ENCODE data around the gene MEGF10.

The MEGF10 gene

GRCh38 chr5:127441799-127442484 lies 151.3 kb downstream of the MEGF10 start:
- DNase-seq (ENCODE audit: low spot score) = no peak

DNA sequence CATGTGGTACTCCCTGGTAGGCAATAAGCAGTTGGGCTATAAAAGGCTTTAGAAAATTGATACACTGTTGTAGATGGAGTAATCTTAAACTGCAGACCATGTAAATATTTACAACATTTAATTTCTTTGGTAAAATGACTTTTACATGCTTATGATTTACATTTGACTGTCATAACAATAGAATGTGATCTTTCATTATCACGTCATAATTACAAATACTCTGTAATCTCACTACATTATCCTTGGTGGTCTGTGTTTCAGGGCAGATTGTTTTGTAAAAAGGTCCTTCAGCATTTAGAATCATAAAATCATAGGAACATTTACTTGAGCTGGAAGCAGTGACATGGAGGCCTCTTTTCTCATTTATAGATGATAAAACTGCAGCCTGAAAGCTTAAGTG lies 153.6 kb downstream of the MEGF10 start:
- no peak for DNase-seq (ENCODE audit: low spot score)

DNA sequence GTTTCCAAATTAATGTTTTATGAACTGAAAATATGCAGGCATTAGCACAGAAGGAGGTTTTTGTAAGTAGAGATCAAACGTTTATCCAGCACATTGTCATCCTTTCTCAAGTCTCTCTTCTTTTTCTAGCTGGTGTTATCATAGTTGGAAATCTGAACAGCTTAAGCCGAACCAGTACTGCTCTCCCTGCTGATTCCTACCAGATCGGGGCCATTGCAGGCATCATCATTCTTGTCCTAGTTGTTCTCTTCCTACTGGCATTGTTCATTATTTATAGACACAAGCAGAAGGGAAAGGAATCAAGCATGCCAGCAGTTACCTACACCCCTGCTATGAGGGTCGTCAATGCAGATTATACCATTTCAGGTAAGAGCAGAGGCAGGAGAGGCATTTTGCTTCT lies 154.7 kb downstream of the MEGF10 start:
- DNase-seq (ENCODE audit: low spot score) = no peak

DNA sequence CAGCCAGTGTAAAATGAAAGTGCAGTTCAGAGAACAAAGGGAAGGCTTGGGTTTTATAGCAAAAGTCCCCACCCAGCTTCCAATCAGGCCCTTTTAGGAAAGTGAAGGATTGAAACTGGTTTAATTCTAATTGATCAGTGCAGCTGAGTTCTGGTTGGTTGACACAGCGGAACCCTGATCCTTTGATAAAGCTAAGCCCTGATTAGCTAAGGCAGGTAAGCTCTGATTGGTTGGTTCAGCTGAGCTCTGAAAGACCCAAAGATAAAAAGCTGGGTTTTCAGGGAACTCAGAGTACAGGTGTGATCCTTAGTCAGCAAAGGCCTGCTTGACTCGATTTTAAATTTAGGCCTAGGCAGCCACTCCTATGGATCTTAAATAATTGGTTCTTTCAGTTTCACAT lies 156.0 kb downstream of the MEGF10 start:
- no peak for DNase-seq (ENCODE audit: low spot score)

- DNase-seq (ENCODE audit: low spot score) = no peak
Observed at GRCh38 chr5:127447827-127448226, 157.2 kb downstream of the MEGF10 start.

- no peak for DNase-seq (ENCODE audit: low spot score)
Observed at GRCh38 chr5:127450046-127450445, 159.4 kb downstream of the MEGF10 start.

DNA sequence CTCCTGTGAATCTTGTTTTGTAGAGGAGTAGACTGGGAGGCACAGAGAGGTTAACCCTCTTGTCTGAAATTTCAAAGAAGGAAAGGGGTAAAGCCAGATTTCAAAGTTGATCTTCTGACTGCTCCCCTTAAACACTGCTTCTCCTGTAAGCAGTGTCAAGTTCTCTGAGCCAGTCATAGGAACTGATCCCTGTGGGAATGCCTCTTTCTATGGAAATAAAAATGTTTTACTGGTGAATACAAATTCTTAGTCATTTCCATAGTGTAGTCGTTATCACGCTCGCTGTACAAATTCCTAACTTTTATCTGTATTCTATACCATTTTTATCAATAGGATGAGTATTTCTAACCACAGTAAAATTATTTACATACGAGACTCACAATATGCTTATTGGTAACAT lies 160.5 kb downstream of the MEGF10 start:
- DNase-seq (ENCODE audit: low spot score) = no peak

DNA sequence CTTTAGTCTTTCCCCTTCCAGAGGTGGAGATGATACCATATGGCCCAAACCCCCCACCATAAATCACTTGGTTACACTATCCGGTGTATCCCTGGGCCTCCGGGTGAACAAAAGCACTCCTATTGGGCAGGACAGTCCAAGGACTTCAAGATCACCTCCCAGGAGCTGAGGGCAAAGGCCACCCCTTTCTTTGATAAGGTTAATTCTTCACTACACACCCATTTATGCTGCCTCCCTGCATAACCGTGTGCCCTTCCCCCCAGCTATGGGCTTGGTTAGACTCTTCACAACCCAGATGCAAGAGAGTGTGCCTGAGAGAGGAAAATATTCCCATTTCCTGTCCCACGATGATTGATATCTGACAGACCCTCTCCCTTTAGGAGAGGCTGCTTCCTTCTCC lies 162.0 kb downstream of the MEGF10 start:
- no peak for DNase-seq (ENCODE audit: low spot score)

DNA sequence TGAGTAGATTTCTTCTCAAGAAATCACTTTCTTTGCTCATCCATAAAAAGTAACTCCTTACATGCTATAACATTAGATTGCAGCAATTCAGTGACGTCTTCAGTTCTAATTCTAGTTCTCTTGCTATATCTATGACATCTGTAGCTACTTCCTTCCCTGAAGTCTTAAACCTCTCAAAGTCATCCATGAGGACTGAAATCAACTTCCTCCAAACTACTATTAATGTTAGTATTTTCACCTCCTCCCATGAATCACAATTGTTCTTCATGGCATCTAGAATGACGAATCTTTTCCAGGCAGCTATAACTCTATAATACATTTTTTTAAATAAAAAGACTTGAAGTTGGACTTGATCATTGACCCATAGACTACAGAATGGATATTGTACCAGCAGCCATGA lies 180.6 kb downstream of the MEGF10 start:
- no peak for DNase-seq (ENCODE audit: low spot score)

- DNase-seq (ENCODE audit: low spot score) = no peak
Observed at GRCh38 chr5:127472700-127473099, 182.1 kb downstream of the MEGF10 start.

GRCh38 chr5:127486471-127486870 lies 195.9 kb downstream of the MEGF10 start:
- DNase-seq (ENCODE audit: low spot score) = peak; percentile 44

DNA sequence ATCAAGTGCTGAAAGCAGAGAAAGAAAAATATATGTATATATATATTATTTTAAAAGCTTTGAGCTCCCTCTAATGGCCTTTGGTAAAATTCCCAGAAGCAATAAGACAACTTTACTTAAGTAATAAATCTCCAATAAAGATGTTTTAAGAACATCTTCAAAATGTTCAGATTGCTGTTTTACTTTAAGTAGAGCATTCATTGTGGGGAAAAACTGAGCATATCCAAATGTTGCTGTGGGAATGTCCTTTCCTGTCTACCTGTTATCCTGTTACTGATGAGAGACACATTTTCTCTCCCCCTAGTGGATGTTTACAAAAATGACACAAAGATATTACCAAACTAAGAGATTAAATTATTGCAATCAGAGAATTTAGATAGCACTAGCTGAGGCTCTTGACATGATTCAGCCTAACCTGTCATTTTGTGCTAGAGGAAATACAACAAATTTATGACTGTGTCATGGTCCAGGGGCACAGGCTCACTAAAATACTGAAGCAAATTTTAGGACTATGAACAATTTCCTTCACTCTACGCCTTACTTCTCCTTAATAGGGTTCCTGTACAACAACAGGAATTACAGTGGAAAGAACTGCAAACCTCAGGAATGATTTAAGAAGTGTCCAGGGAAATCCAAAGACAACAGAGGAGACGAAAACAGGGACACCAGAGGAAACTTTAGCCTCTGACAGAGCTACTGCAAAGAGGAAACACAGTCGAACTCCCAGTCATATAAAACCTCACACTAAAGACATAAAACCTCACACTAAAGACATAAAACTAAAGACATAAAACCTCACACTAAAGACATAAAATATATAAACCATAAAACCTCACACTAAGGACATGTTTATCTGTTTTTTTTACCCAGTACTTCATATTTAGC lies 202.5 kb downstream of the MEGF10 start:
- DNase-seq (ENCODE audit: low spot score) = peak; percentile 62

GRCh38 chr5:127498548-127498947 lies 208.0 kb downstream of the MEGF10 start:
- no peak for DNase-seq (ENCODE audit: low spot score)

DNA sequence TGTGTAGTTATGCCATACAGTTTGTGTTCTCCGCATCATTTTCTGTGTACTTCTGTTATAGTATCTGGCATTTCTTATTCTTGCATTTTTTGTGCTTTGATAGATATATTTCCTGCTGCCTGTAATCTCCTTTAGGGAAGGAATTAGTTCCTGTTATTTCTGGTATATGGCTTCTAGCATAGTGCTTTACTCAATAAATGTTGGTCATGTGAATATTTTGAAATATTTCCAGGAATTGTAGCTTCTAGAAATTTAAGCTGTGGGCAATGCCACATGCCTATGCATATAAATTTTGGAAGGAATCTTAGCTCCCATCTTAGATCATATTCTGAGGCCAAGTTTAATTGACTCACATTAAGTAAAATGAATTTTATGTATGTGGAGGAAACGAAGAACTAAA lies 215.3 kb downstream of the MEGF10 start:
- no peak for DNase-seq (ENCODE audit: low spot score)

DNA sequence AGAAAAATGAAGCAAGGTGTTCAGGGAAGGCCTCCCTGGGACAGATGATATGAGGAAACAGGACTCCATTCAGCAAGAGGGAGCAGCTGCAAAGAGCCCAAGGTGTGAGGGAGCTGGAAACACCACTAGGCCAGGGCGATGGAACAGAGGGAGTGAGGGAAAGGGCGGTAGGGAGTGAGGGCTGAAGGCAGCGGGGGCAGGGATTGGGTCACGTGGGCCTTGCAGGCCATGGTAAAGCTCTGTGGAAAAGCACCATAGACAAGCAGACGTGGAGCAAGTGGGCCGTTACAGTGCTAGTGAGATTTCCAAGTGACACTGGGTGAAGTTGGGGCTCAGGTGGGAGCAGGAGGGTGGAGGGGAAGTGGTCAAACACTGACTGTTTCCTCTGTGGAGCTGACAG lies 216.0 kb downstream of the MEGF10 start:
- no peak for DNase-seq (ENCODE audit: low spot score)

- DNase-seq (ENCODE audit: low spot score) = no peak
Observed at GRCh38 chr5:127508644-127509373, 218.2 kb downstream of the MEGF10 start.
